ENCODE measurements around the gene HS6ST1. TPM values are rescaled to one million over a fixed set of nuclear protein-coding genes. Genes with fewer than 3 reads are reported as not detected.
A peak's percentile ranks its signal among the peaks of the same experiment; 100 is the strongest.

HS6ST1 gene
- total RNA-seq, 2 donors from 2014 or later, result 19.3 to 22.9 TPM

DNA sequence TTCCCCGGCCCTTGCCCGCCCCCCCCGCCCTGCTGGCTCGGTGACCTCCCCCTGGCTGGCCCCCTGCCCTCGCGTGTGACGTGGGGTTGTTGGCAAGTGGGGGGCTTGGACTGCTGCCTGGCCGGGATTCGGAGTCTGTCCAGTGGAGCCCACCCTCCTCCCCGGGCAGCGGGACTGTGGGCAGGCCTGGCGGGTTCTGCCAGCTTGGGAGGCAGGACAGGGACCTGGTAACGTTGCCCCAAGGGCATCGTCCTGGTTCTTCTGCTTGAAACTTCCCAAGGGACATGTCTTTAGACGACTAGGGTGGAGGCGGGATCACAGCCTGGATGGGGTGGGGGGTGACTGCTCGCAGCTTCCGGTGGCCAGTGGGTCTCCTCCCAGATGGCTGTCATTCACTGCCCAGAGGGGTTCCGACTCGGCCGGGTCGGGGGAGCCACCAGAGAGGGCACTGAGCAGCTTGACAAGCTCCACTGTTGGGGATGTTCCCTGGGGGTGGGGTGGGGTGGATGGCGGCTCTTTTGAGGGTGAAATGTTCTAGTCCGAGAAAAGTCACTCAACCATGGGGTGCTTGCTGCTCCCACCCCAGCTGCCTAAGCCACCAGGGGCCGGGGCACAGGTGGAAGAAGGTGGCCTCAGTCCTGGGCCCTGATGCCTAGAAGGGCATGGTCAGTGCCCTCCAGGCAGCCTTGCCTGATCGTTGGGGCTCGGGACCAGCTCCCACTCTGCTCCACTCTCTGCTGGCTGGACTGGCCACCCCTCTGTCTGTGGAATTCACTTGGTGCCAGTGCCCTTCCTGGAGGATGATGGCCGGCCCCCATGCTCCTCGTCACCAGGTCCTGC is 4.3 kb upstream of the HS6ST1 start:
- Histone ChIP-seq H3K36me3 (no peaks in the 10 kb centered on the region), H3K4me3 (peak overlapping the region; percentile 41), H3K27me3 (no peaks in the 10 kb centered on the region), H3K27ac (peak overlapping the region; percentile 27), H3K4me1 (no peaks in the 10 kb centered on the region), H3K9ac (ENCODE audit: low read depth in 2 of 2, low read length in 2 of 2) (peak overlapping the region in 1 of 2 donors; percentile 76), H3K9me3 (no peaks in the 10 kb centered on the region)
- TF ChIP-seq, protein P1, sequence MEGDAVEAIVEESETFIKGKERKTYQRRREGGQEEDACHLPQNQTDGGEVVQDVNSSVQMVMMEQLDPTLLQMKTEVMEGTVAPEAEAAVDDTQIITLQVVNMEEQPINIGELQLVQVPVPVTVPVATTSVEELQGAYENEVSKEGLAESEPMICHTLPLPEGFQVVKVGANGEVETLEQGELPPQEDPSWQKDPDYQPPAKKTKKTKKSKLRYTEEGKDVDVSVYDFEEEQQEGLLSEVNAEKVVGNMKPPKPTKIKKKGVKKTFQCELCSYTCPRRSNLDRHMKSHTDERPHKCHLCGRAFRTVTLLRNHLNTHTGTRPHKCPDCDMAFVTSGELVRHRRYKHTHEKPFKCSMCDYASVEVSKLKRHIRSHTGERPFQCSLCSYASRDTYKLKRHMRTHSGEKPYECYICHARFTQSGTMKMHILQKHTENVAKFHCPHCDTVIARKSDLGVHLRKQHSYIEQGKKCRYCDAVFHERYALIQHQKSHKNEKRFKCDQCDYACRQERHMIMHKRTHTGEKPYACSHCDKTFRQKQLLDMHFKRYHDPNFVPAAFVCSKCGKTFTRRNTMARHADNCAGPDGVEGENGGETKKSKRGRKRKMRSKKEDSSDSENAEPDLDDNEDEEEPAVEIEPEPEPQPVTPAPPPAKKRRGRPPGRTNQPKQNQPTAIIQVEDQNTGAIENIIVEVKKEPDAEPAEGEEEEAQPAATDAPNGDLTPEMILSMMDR (IDR thresholded peaks at IDR 0.05), result no peak
- peak; percentile 29 for DNase-seq
- intact Hi-C loops (cut with DNase I), result loop anchor here (10.0 kb wide), 1 partner anchor 412 kb away; no protein-coding TSS in a partner anchor

DNA sequence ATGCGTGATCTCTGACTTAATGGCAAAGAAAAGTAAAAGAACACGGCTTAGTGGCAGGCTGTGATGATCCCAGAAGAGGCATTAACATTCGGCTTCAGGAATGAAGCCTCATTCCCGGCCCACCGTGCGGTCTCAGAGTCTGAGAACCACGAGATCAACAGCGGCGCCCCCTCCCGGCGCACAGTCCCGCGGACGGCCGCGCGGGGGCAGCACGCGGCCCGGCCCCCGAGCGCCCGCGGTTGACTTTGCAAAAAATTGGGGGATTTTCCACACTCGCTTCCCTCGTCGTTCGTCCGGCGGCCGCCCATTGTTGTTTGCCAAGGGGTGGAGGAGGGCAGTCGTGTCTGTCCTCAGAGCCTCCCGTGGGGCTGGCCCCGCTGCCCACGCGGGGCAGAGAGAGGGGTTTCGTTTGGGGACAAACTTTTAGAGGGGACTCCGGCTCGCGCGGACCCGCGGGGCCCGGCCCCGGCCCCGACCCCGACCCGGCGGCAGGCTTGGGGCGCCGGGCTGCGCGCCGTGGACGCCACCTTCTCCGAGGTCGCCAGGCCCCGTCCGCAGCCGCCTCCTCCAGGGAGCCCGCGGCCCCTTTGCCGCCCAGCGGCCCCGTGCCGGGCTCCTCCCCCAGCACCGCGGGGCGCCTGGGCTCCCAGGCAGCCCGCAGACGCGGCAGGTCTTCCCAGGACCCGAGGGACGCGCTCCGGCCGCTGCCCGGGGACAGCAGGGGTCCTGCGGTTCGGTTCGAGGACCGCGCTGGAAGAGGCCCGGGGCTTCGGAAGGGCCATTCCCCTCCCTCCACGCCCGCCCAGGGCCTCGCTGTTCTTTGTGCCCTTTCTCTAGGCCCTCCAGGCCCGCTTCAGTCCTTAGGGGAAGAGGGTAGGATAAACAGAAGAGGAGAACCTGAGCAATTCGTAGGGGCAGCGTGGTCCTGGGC is 3.4 kb upstream of the HS6ST1 start:
- peak overlapping the region; percentile 41 for H3K4me3 ChIP-seq
- H3K27me3 ChIP-seq, result no peaks in the 10 kb centered on the region
- peak overlapping the region in 1 of 2 donors; percentile 76 for H3K9ac ChIP-seq (ENCODE audit: low read depth in 2 of 2, low read length in 2 of 2)
- DNase-seq, result peak; percentile 85
- H3K4me1 ChIP-seq, result peaks cover 3% of the 10 kb centered on the region
- H3K36me3 ChIP-seq, result no peaks in the 10 kb centered on the region
- intact Hi-C loops (cut with DNase I), result loop anchor here (10.0 kb wide), 1 partner anchor 413 kb away; no protein-coding TSS in a partner anchor
- TF ChIP-seq, protein P1 (IDR thresholded peaks at IDR 0.05), result peak; percentile 98
- peak overlapping the region; percentile 27 for H3K27ac ChIP-seq
- no peaks in the 10 kb centered on the region for H3K9me3 ChIP-seq

DNA sequence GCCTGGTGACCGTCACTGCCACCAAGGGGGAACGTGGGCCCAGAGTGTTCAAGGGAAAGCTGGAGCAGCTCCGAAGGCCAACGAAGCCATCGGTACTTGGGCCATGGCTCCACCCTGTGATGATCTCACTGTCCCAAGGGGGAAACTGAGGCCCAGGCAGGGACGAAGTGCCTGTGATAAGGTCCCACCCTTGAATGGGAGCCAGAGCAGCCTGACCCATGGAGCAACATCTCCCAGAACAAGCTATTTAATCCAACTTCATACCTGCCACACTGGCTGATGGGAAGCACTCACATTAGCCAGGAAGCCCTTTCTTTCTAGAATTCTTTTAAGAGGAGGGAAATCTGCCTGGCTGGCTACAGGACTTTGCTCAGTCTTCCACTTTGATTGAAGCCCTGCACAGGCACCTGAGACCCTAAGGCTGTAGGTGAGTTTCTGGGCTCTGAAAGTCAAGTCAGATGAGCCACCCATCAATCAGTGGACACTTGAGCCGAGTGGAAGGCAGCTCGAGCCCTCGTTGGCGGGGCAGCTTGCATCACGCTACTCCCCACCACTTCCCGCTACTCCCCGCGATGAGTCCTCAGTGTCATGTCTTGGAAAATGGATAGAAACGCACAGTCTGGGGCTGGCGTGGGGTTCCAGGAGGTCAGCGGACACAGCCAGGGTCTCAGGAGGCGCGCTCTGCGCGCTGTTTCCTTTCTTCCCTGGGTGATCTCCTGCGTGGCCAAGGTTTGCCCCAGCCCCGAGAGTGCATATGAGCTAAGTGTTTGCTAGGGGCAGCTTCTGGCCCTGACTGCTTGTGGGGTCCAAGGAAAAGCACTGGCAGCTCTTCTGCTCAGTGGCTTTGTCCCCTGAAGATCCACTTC is 2.5 kb upstream of the HS6ST1 start:
- no peak for DNase-seq
- no peak overlapping the region for H3K27ac ChIP-seq
- no peaks in the 10 kb centered on the region for H3K9me3 ChIP-seq
- H3K36me3 ChIP-seq, result no peaks in the 10 kb centered on the region
- H3K4me3 ChIP-seq, result peak overlapping the region; percentile 41
- intact Hi-C loops (cut with DNase I), result loop anchor here (10.0 kb wide), 1 partner anchor 414 kb away; no protein-coding TSS in a partner anchor
- H3K9ac ChIP-seq (ENCODE audit: low read depth in 2 of 2, low read length in 2 of 2), result no peak overlapping the region
- TF ChIP-seq, protein P1 (IDR thresholded peaks at IDR 0.05), result no peak
- H3K27me3 ChIP-seq, result no peaks in the 10 kb centered on the region
- H3K4me1 ChIP-seq, result peaks cover 6% of the 10 kb centered on the region

DNA sequence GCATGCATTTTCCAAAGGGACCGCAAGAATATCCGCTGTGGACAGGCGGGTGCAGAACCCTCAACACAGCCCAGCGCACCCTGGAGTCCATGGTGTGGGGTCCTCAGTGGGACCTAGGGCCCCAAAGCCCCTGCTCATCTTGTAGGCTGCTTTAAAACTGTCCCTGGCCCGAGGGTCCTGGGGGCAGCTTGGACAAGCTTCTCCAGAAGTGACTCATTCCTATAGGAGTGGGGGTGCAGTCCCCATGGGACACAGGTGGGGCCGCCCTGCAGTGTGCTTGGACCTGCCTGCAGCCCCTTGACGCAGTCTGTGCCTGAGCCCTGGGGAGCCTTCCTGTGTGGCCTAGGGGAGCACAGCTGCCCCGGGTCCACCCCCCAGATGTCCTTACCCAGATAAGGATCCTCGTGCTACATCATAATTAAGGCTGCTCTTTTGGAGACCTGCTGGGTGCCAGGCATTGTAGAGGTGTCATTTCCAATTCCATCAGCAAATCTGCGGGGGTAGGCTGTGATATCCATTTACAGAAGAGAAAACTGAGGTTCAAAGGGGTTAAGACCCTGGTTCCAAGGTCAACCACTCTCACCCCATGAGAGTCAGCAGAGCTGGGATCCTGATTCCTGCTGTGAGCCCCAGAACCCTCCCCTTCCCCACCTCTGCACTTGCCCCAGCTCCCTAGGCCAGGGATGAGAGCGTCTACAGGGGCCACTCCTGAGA is 1.7 kb upstream of the HS6ST1 start:
- Histone ChIP-seq H3K27ac (no peak overlapping the region), H3K27me3 (no peaks in the 10 kb centered on the region), H3K9me3 (no peaks in the 10 kb centered on the region), H3K4me1 (peaks cover 6% of the 10 kb centered on the region), H3K36me3 (no peaks in the 10 kb centered on the region), H3K9ac (ENCODE audit: low read depth in 2 of 2, low read length in 2 of 2) (no peak overlapping the region), H3K4me3 (no peak overlapping the region)
- TF ChIP-seq, protein P1 (IDR thresholded peaks at IDR 0.05), result no peak
- DNase-seq, result no peak
- intact Hi-C loops (cut with DNase I), result loop anchor here (10.0 kb wide), 1 partner anchor 414 kb away; no protein-coding TSS in a partner anchor
